ENCODE measurements around the gene RPS6KL1. TPM values are rescaled to one million over a fixed set of nuclear protein-coding genes. Genes with fewer than 3 reads are reported as not detected.

Gene RPS6KL1
- total RNA-seq, 1 experiment from 2014 or later: 1.3 TPM

- in situ Hi-C loops (cut with HindIII; ENCODE audit: low pct_unique_long_range_greater_than_20kb, low sequenced_read_pairs): no loop called here
- peak; percentile 16 for DNase-seq (ENCODE audit: low read depth, low spot score)
Observed at GRCh38 chr14:74954232-74954946, 31.3 kb upstream of the RPS6KL1 start.

- in situ Hi-C loops (cut with HindIII; ENCODE audit: low pct_unique_long_range_greater_than_20kb, low sequenced_read_pairs): no loop called here
Observed at GRCh38 chr14:74953686-74954085, 30.6 kb upstream of the RPS6KL1 start.

GRCh38 chr14:74952697-74953484, 29.8 kb upstream of the RPS6KL1 start:
- DNase-seq (ENCODE audit: low read depth, low spot score): no peak
- in situ Hi-C loops (cut with HindIII; ENCODE audit: low pct_unique_long_range_greater_than_20kb, low sequenced_read_pairs): no loop called here

More at GRCh38 chr14:74953686-74954085, 30.6 kb upstream of the RPS6KL1 start:
- no peak for DNase-seq (ENCODE audit: low read depth, low spot score)

GRCh38 chr14:74952180-74952665, 29.2 kb upstream of the RPS6KL1 start:
- no peak for DNase-seq (ENCODE audit: low read depth, low spot score)
- in situ Hi-C loops (cut with HindIII; ENCODE audit: low pct_unique_long_range_greater_than_20kb, low sequenced_read_pairs): no loop called here

GRCh38 chr14:74951443-74952179, 28.6 kb upstream of the RPS6KL1 start:
- in situ Hi-C loops (cut with HindIII; ENCODE audit: low pct_unique_long_range_greater_than_20kb, low sequenced_read_pairs): no loop called here
- DNase-seq (ENCODE audit: low read depth, low spot score): no peak

GRCh38 chr14:74950795-74951442, 27.9 kb upstream of the RPS6KL1 start:
- no peak for DNase-seq (ENCODE audit: low read depth, low spot score)
- in situ Hi-C loops (cut with HindIII; ENCODE audit: low pct_unique_long_range_greater_than_20kb, low sequenced_read_pairs): no loop called here

- in situ Hi-C loops (cut with HindIII; ENCODE audit: low pct_unique_long_range_greater_than_20kb, low sequenced_read_pairs): no loop called here
Observed at GRCh38 chr14:74949859-74950573, 27.0 kb upstream of the RPS6KL1 start.

GRCh38 chr14:74949191-74949601, 26.1 kb upstream of the RPS6KL1 start:
- in situ Hi-C loops (cut with HindIII; ENCODE audit: low pct_unique_long_range_greater_than_20kb, low sequenced_read_pairs): no loop called here

More at GRCh38 chr14:74949859-74950573, 27.0 kb upstream of the RPS6KL1 start:
- DNase-seq (ENCODE audit: low read depth, low spot score): no peak

GRCh38 chr14:74948228-74949175, 25.4 kb upstream of the RPS6KL1 start:
- no peak for DNase-seq (ENCODE audit: low read depth, low spot score)
- in situ Hi-C loops (cut with HindIII; ENCODE audit: low pct_unique_long_range_greater_than_20kb, low sequenced_read_pairs): no loop called here

More at GRCh38 chr14:74949191-74949601, 26.1 kb upstream of the RPS6KL1 start:
- DNase-seq (ENCODE audit: low read depth, low spot score): no peak

- DNase-seq (ENCODE audit: low read depth, low spot score): no peak
- in situ Hi-C loops (cut with HindIII; ENCODE audit: low pct_unique_long_range_greater_than_20kb, low sequenced_read_pairs): no loop called here
Observed at GRCh38 chr14:74947353-74948227, 24.5 kb upstream of the RPS6KL1 start.

- in situ Hi-C loops (cut with HindIII; ENCODE audit: low pct_unique_long_range_greater_than_20kb, low sequenced_read_pairs): no loop called here
- no peak for DNase-seq (ENCODE audit: low read depth, low spot score)
Observed at GRCh38 chr14:74946659-74947281, 23.7 kb upstream of the RPS6KL1 start.

- in situ Hi-C loops (cut with HindIII; ENCODE audit: low pct_unique_long_range_greater_than_20kb, low sequenced_read_pairs): no loop called here
- peak; percentile 78 for DNase-seq (ENCODE audit: low read depth, low spot score)
Observed at GRCh38 chr14:74945852-74946658, 23.0 kb upstream of the RPS6KL1 start.

- peak; percentile 79 for DNase-seq (ENCODE audit: low read depth, low spot score)
- in situ Hi-C loops (cut with HindIII; ENCODE audit: low pct_unique_long_range_greater_than_20kb, low sequenced_read_pairs): no loop called here
Observed at GRCh38 chr14:74945261-74945851, 22.3 kb upstream of the RPS6KL1 start.

- in situ Hi-C loops (cut with HindIII; ENCODE audit: low pct_unique_long_range_greater_than_20kb, low sequenced_read_pairs): no loop called here
- DNase-seq (ENCODE audit: low read depth, low spot score): no peak
Observed at GRCh38 chr14:74942608-74943007, 19.5 kb upstream of the RPS6KL1 start.
